Vagina (tissue), 2 donors: ENCODE data around the gene FOXF1.

ENCODE experiments used
- CTCF ChIP-seq, 3 experiments: fragments of 450-650 bp in 2 of 3; fragments of 200-600 bp in 1 of 3; sonication (generic) in 1 of 3; IDR thresholded peaks; one replicate each; pipeline ENCODE4 v1.5.1; 2017 to 2019; ENCODE audit warnings: antibody characterized with exemption in 3 of 3, mild to moderate bottlenecking in 2 of 3, moderate library complexity in 2 of 3
- POLR2AphosphoS5 ChIP-seq, 2 donors: sonication (generic); formaldehyde crosslinking; IDR thresholded peaks; one replicate each; pipeline ENCODE4 v1.9.0; 2017; ENCODE audit warnings: antibody characterized with exemption in 2 of 2, mild to moderate bottlenecking in 2 of 2, low read depth in 1 of 2; ENCODE audit not compliant: insufficient read depth in 1 of 2

DNA sequence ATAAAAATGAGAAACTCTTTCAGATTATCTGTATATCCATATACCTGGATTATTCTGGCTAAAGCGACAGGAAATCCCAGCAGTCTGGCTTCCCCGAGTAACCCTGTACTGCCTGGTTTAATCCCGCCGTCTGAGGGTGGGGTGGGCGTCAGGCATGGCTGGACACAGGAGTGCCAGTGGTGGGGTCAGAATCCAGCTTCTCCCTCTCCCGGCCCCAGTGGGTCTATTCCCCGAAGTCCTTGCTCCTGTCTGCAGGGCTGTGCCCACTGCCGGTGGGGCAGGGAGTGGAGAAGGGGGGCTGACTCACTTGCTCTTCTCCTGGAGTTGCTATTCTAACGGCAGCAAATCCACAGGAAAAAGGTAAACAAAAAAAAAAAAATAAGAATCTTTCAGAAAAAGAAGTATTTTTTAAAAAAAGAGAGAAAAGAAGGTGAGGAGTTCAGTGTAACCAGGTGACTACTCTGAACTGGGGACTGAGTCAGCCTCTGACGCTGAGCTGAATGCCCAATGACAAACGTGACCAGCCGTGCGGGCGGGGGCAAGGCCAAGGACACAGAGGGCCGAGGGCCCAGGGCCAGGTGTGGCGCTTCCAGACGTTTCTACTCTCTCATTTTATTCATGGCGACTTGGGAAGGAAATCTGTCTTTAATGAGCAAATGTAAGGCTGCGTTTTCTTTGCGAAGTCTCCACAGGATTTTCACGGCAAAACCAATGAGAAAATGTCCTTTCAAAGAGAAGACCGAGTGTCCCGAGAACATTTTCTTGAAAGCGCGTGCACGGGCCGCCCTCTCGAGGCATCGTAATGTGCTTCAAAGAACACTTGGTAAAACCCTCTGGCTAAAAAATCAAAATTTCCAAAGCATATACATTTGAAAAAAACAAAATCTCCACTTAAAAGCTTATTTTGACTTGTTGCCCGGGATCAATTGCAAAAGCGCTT is 20.2 kb downstream of the FOXF1 start:
- no peak for TF ChIP-seq CTCF (IDR thresholded peaks at IDR 0.05)
- TF ChIP-seq POLR2AphosphoS5 (IDR thresholded peaks at IDR 0.05; ENCODE audit: insufficient read depth in 1 of 2, low read depth in 1 of 2), result no peak
